SK-N-SH (cell line): ENCODE results near the gene PDE4D. TPM values are rescaled to one million over a fixed set of nuclear protein-coding genes. Genes with fewer than 3 reads are reported as not detected.
A peak's percentile ranks its signal among the peaks of the same experiment; 100 is the strongest.

Source experiments
- CTCF ChIA-PET: fragments of 300-600, 350-600 bp; formaldehyde crosslinking; extraction: SDS; loops from one replicate; lab custom pipeline; 2021; lab: Yijun Ruan, JAX
- POLR2A ChIA-PET: fragments of 350-600 bp; sonication (Branson Sonifier 250); formaldehyde crosslinking; extraction: SDS; loops from one replicate; lab custom pipeline; 2020; ENCODE audit warnings: antibody characterized with exemption, inconsistent platforms; lab: Yijun Ruan, JAX
- DNase-seq: peaks from one replicate; pipeline ENCODE4 v3.0.0; 2012
- H2AFZ ChIP-seq: fragments of 200-600 bp; sonication (generic); 2 replicates; pipeline ENCODE4 v1.8.1; 2016; ENCODE audit warnings: antibody characterized with exemption, mild to moderate bottlenecking, low read depth
- H3F3A ChIP-seq: fragments of 200-600 bp; sonication (generic); replicated peaks from 2 replicates; pipeline ENCODE3; 2016; ENCODE audit warnings: antibody characterized with exemption, mild to moderate bottlenecking; ENCODE audit not compliant: insufficient read depth
- H3K27ac ChIP-seq, 2 experiments: fragments of 200-500 bp in 1 of 2; fragments of 200-600 bp in 1 of 2; sonication (Bioruptor generic) in 1 of 2; sonication (generic), shearing (Covaris generic) in 1 of 2; 2 replicates each; pipeline versions ENCODE4 v1.5.1 to v1.6.1; 2014 to 2016; ENCODE audit warnings: low read depth in 2 of 2, inconsistent platforms in 1 of 2, low read length in 1 of 2, mild to moderate bottlenecking in 1 of 2, mixed read lengths in 1 of 2
- H3K27me3 ChIP-seq: fragments of 200-600 bp; sonication (generic), shearing (Covaris generic); 2 replicates; pipeline ENCODE4 v1.6.1; 2016; ENCODE audit warnings: mixed run types; ENCODE audit not compliant: insufficient read depth
- H3K36me3 ChIP-seq, 2 experiments: fragments of 200-500 bp in 1 of 2; fragments of 200-600 bp in 1 of 2; sonication (Bioruptor generic) in 1 of 2; sonication (generic) in 1 of 2; replicated peaks in 1 of 2; 2 replicates each; pipeline versions ENCODE3 to v1.5.1; 2014 to 2016; ENCODE audit warnings: low read length in 1 of 2, mild to moderate bottlenecking in 1 of 2; ENCODE audit not compliant: insufficient read depth in 2 of 2, control insufficient read depth in 1 of 2
- H3K4me1 ChIP-seq, 2 experiments: fragments of 200-500 bp in 1 of 2; fragments of 200-600 bp in 1 of 2; sonication (Bioruptor generic) in 1 of 2; sonication (generic), shearing (Covaris generic) in 1 of 2; 2 replicates each; pipeline versions ENCODE4 v1.5.1 to v1.6.1; 2014 to 2016; ENCODE audit warnings: low read depth in 1 of 2, low read length in 1 of 2, mixed run types in 1 of 2; ENCODE audit not compliant: insufficient read depth in 2 of 2, control insufficient read depth in 1 of 2
- H3K4me2 ChIP-seq: fragments of 200-600 bp; sonication (generic), shearing (Covaris generic); 2 replicates; pipeline ENCODE4 v1.6.1; 2017; ENCODE audit warnings: mixed run types
- H3K4me3 ChIP-seq, 2 experiments: fragments of 200-500 bp in 1 of 2; fragments of 200-600 bp in 1 of 2; sonication (Bioruptor generic) in 1 of 2; sonication (generic), shearing (Covaris generic) in 1 of 2; 2 replicates each; pipeline versions ENCODE4 v1.5.1 to v1.8.1; 2014 to 2016; ENCODE audit warnings: low read depth in 2 of 2, inconsistent platforms in 1 of 2, low read length in 1 of 2, mild to moderate bottlenecking in 1 of 2, mixed read lengths in 1 of 2, moderate library complexity in 1 of 2
- H3K79me2 ChIP-seq: fragments of 200-600 bp; sonication (generic); 2 replicates; pipeline ENCODE4 v1.8.1; 2017; ENCODE audit warnings: mild to moderate bottlenecking; ENCODE audit not compliant: insufficient read depth
- H3K9ac ChIP-seq: fragments of 200-600 bp; sonication (generic); 2 replicates; pipeline ENCODE4 v1.6.1; 2017; ENCODE audit warnings: mixed run types
- H3K9me2 ChIP-seq: fragments of 200-600 bp; sonication (generic); 2 replicates; pipeline ENCODE4 v1.6.1; 2017; ENCODE audit warnings: mixed run types
- H3K9me3 ChIP-seq: fragments of 200-600 bp; sonication (generic); 2 replicates; pipeline ENCODE4 v1.6.1; 2017; ENCODE audit warnings: mixed run types, mild to moderate bottlenecking, moderate library complexity
- H4K20me1 ChIP-seq: fragments of 200-600 bp; sonication (generic); 2 replicates; pipeline ENCODE4 v1.6.1; 2017; ENCODE audit warnings: mild to moderate bottlenecking, mixed run types; ENCODE audit not compliant: insufficient read depth
- CHD2 ChIP-seq: fragments of 150-350 bp; IDR thresholded peaks from 2 replicates; pipeline ENCODE4 v1.6.1; 2018; ENCODE audit warnings: low read length; ENCODE audit not compliant: partially characterized antibody
- CTCF ChIP-seq: fragments of 200-600 bp; sonication (generic); IDR thresholded peaks from 2 replicates; pipeline ENCODE4 v1.6.1; 2017; ENCODE audit warnings: antibody characterized with exemption, mild to moderate bottlenecking, moderate library complexity
- FOXJ3 ChIP-seq: sonication (generic); formaldehyde crosslinking; IDR thresholded peaks from 2 replicates; pipeline ENCODE4 v1.5.1; 2020; ENCODE audit warnings: mild to moderate bottlenecking, missing genetic modification reagents
- FOXM1 ChIP-seq: IDR thresholded peaks from 2 replicates; pipeline ENCODE4 v1.4.0; 2012; ENCODE audit warnings: low read depth, mild to moderate bottlenecking
- GABPA ChIP-seq: IDR thresholded peaks from 2 replicates; pipeline ENCODE4 v1.4.0; 2012; ENCODE audit warnings: low read depth, mild to moderate bottlenecking
- IRF3 ChIP-seq: fragments of 150-350 bp; IDR thresholded peaks from 2 replicates; pipeline ENCODE4 v1.6.1; 2016; ENCODE audit warnings: mild to moderate bottlenecking, low read depth, low read length
- MAX ChIP-seq: IDR thresholded peaks from 2 replicates; pipeline ENCODE4 v1.4.0; 2012; ENCODE audit warnings: low read depth
- MEF2A ChIP-seq: IDR thresholded peaks from 2 replicates; pipeline ENCODE4 v1.4.0; 2012; ENCODE audit warnings: low read depth, borderline replicate concordance
- NFIC ChIP-seq: IDR thresholded peaks from 2 replicates; pipeline ENCODE4 v1.4.0; 2012; ENCODE audit warnings: borderline replicate concordance
- PBX3 ChIP-seq: IDR thresholded peaks from 2 replicates; pipeline ENCODE4; 2012
- POLR2AphosphoS5 ChIP-seq: IDR thresholded peaks from 2 replicates; pipeline ENCODE4 v1.6.1; 2012; ENCODE audit warnings: low read depth, low read length
- RAD21 ChIP-seq: IDR thresholded peaks from 2 replicates; pipeline ENCODE4 v1.6.1; 2012; ENCODE audit warnings: mild to moderate bottlenecking, low read length
- RCOR1 ChIP-seq: fragments of 150-350 bp; IDR thresholded peaks from 2 replicates; pipeline ENCODE4 v1.6.1; 2017; ENCODE audit warnings: antibody characterized with exemption, low read length
- REST ChIP-seq: IDR thresholded peaks from 2 replicates; pipeline ENCODE4 v1.6.1; 2012; ENCODE audit warnings: mild to moderate bottlenecking, low read depth, low read length, moderate library complexity
- SMC3 ChIP-seq: IDR thresholded peaks from 2 replicates; pipeline ENCODE4 v1.6.1; 2012; ENCODE audit warnings: low read depth, low read length, improper control_type of control experiment
- TCF12 ChIP-seq: IDR thresholded peaks from 2 replicates; pipeline ENCODE4 v1.4.0; 2012
- YY1 ChIP-seq: IDR thresholded peaks from 2 replicates; pipeline ENCODE4 v1.4.0; 2012; ENCODE audit warnings: low read depth, mild to moderate bottlenecking
- WGBS: methylation state at CpG from one replicate; pipeline ENCODE4 v1.1.6; 2017; ENCODE audit warnings: low lambda C conversion rate; 5-methylcytosine and 5-hydroxymethylcytosine counted together
- polyA plus RNA-seq, 3 experiments: library from polyadenylated mRNA; depleted of rRNA; stranded (reverse); fragments of >200 nt; gene quantifications; 2 replicates each; pipeline ENCODE4 v1.2.3, GENCODE V29; 2012

PDE4D gene
- polyA plus RNA-seq, 1 of the 3 experiments (the other 2 are of a cell fraction), result 2.4 TPM

- Histone ChIP-seq H3K27ac (no peak overlapping the region), H3K4me2 (no peak overlapping the region), H3K9me3 (no peaks in the 10 kb centered on the region), H4K20me1 (no peaks in the 10 kb centered on the region), H3F3A (no peaks in the 10 kb centered on the region), H3K4me3 (no peak overlapping the region), H3K36me3 (peaks cover 0 to 5% of the 10 kb centered on the region in 2 experiments), H3K9ac (no peak overlapping the region), H3K79me2 (no peaks in the 10 kb centered on the region), H2AFZ (no peak overlapping the region), H3K4me1 (no peaks in the 10 kb centered on the region), H3K27me3 (no peaks in the 10 kb centered on the region), H3K9me2 (no peaks in the 10 kb centered on the region)
- DNase-seq, result no peak
- TF ChIP-seq YY1 (no peak), PBX3 (no peak), IRF3 (no peak), MEF2A (no peak), GABPA (no peak), RCOR1 (no peak), MAX (no peak), RAD21 (peak; percentile 76), POLR2AphosphoS5 (no peak), FOXM1 (no peak), SMC3 (peak; percentile 62), CHD2 (no peak), CTCF (peak; percentile 77)
- ChIA-PET CTCF (interaction anchor here (0.7 to 4.9 kb wide), 46 partner anchors 8 to 326 kb away, joined by 3 to 51 read pairs (median 4); no protein-coding TSS in a partner anchor), POLR2A (no interaction called here)
- WGBS, result 19% methylated on average over 1 of the region's 1 CpG
Measured at GRCh38 chr5:59506285-59506877, 387.1 kb downstream of the PDE4D start.

- Histone ChIP-seq H3K36me3 (peaks cover 0 to 5% of the 10 kb centered on the region in 2 experiments), H4K20me1 (no peaks in the 10 kb centered on the region), H3K9ac (no peak overlapping the region), H3K27me3 (no peaks in the 10 kb centered on the region), H3K9me2 (no peaks in the 10 kb centered on the region), H3K4me3 (no peak overlapping the region), H3K4me1 (no peaks in the 10 kb centered on the region), H2AFZ (no peak overlapping the region), H3F3A (no peaks in the 10 kb centered on the region), H3K9me3 (no peaks in the 10 kb centered on the region), H3K4me2 (no peak overlapping the region), H3K79me2 (no peaks in the 10 kb centered on the region), H3K27ac (no peak overlapping the region)
- no peak for DNase-seq
- ChIA-PET POLR2A (no interaction called here), CTCF (interaction anchor here (1.2 to 3.1 kb wide), 3 partner anchors 16 to 296 kb away, joined by 5 to 27 read pairs (median 23); no protein-coding TSS in a partner anchor)
- TF ChIP-seq TCF12 (no peak), NFIC (no peak), REST (no peak), PBX3 (no peak), YY1 (no peak), FOXJ3 (CRISPR knock-in tag) (no peak), IRF3 (no peak)
Measured at GRCh38 chr5:59504043-59504442, 389.5 kb downstream of the PDE4D start.
